GM23338 (cell line): ENCODE results near the gene TMEM117. TPM values are rescaled to one million over a fixed set of nuclear protein-coding genes. Genes with fewer than 3 reads are reported as not detected.
"Not testable (repeated sequence)": the region's sequence is repeated elsewhere in the genome, so short reads cannot be mapped to it uniquely, and the experiment has no call there.

Experiments used
- ATAC-seq: fragments of 200-7000 bp; cut with Tn5 transposase; 3 replicates; pipeline ENCODE4 v1.9.1; 2020
- DNase-seq: peaks from one replicate; pipeline ENCODE4 v3.0.0-alpha.2; 2015; ENCODE audit warnings: low spot score
- H2AFZ ChIP-seq: fragments of 200-600 bp; sonication (generic); 2 replicates; pipeline ENCODE4 v1.8.0; 2016; ENCODE audit warnings: antibody characterized with exemption, mild to moderate bottlenecking, moderate library complexity
- H3F3A ChIP-seq: fragments of 200-600 bp; sonication (generic); replicated peaks from 2 replicates; pipeline ENCODE4 v1.8.0; 2017; ENCODE audit warnings: antibody characterized with exemption, mixed run types, low read depth
- H3K27ac ChIP-seq: fragments of 200-600 bp; sonication (generic); 2 replicates; pipeline ENCODE4 v1.6.1; 2016; ENCODE audit warnings: low read depth
- H3K27me3 ChIP-seq: fragments of 200-600 bp; sonication (generic); 2 replicates; pipeline ENCODE4 v1.8.0; 2016; ENCODE audit warnings: mild to moderate bottlenecking, mixed run types, moderate library complexity; ENCODE audit not compliant: insufficient read depth
- H3K36me3 ChIP-seq: fragments of 200-600 bp; sonication (generic); 2 replicates; pipeline ENCODE4 v1.8.0; 2016; ENCODE audit warnings: mild to moderate bottlenecking; ENCODE audit not compliant: insufficient read depth
- H3K4me1 ChIP-seq: fragments of 200-600 bp; sonication (generic); 2 replicates; pipeline ENCODE4 v1.8.0; 2016; ENCODE audit warnings: mild to moderate bottlenecking, moderate library complexity; ENCODE audit not compliant: insufficient read depth
- H3K4me2 ChIP-seq: fragments of 200-600 bp; sonication (generic); 2 replicates; pipeline ENCODE4 v1.7.1; 2017; ENCODE audit warnings: mixed run types
- H3K4me3 ChIP-seq: fragments of 200-600 bp; sonication (generic); 2 replicates; pipeline ENCODE4 v1.6.1; 2016; ENCODE audit warnings: mixed run types
- H3K79me2 ChIP-seq: fragments of 200-600 bp; sonication (generic); replicated peaks from 2 replicates; pipeline ENCODE4 v1.8.0; 2017; ENCODE audit warnings: mild to moderate bottlenecking; ENCODE audit not compliant: insufficient read depth
- H3K9me2 ChIP-seq: fragments of 200-600 bp; sonication (generic); 2 replicates; pipeline ENCODE4 v1.8.0; 2017; ENCODE audit not compliant: insufficient read depth
- H4K20me1 ChIP-seq: fragments of 200-600 bp; sonication (generic); replicated peaks from 2 replicates; pipeline ENCODE4 v1.8.0; 2017; ENCODE audit warnings: mild to moderate bottlenecking; ENCODE audit not compliant: insufficient read depth
- H3K27ac Mint-ChIP-seq: 2 replicates; pipeline ENCODE4 v1.8.0; 2020; ENCODE audit warnings: inconsistent platforms, mild to moderate bottlenecking, moderate library complexity, mixed read lengths
- H3K27me3 Mint-ChIP-seq: 3 replicates; pipeline ENCODE4 v1.8.0; 2022; ENCODE audit warnings: low read depth, mild to moderate bottlenecking, moderate library complexity, mixed read lengths, inconsistent platforms; ENCODE audit not compliant: insufficient read depth, poor library complexity
- H3K36me3 Mint-ChIP-seq: 3 replicates; pipeline ENCODE4 v1.8.0; 2021; ENCODE audit warnings: low read depth, mild to moderate bottlenecking, inconsistent platforms, moderate library complexity, mixed read lengths
- H3K4me1 Mint-ChIP-seq: 3 replicates; pipeline ENCODE4 v1.8.0; 2020; ENCODE audit warnings: mild to moderate bottlenecking, inconsistent platforms, mixed read lengths
- H3K4me3 Mint-ChIP-seq: 3 replicates; pipeline ENCODE4 v1.8.0; 2021; ENCODE audit warnings: moderate library complexity, mild to moderate bottlenecking, inconsistent platforms, mixed read lengths
- H3K9me3 Mint-ChIP-seq: 3 replicates; pipeline ENCODE4 v1.8.0; 2020; ENCODE audit warnings: moderate library complexity, mild to moderate bottlenecking, inconsistent platforms, mixed read lengths
- CREB1 ChIP-seq: fragments of 250-450 bp; sonication (Bioruptor Pico); IDR thresholded peaks from 2 replicates; pipeline ENCODE4 v1.5.0; 2020; ENCODE audit warnings: low read depth, mild to moderate bottlenecking, moderate library complexity
- EZH2phosphoT487 ChIP-seq: fragments of 200-600 bp; sonication (generic); IDR thresholded peaks from one replicate; pipeline ENCODE4 v1.8.1; 2018; ENCODE audit warnings: antibody characterized with exemption; ENCODE audit not compliant: unreplicated experiment
- JUNB ChIP-seq: IDR thresholded peaks from one replicate; pipeline ENCODE4 v1.6.1; 2016; ENCODE audit warnings: antibody characterized with exemption; ENCODE audit not compliant: unreplicated experiment
- ZNF114 ChIP-seq: fragments of 250-450 bp; sonication (Bioruptor Pico); IDR thresholded peaks from 2 replicates; pipeline ENCODE4 v1.5.0; 2020; ENCODE audit warnings: mild to moderate bottlenecking, moderate library complexity
- ZNF331 ChIP-seq: fragments of 250-450 bp; sonication (Bioruptor Pico); IDR thresholded peaks from 2 replicates; pipeline ENCODE4 v1.5.0; 2020; ENCODE audit warnings: low read depth, mild to moderate bottlenecking, moderate library complexity
- polyA plus RNA-seq: library from polyadenylated mRNA; unstranded; fragments of >200 nt; fragmentation: Nextera tagmentation; extraction: Ambion mirVana; gene quantifications from 2 replicates; pipeline ENCODE4 v1.2.1, GENCODE V29; 2016
- total RNA-seq: library from RNA; depleted of rRNA; stranded (reverse); fragments of >200 nt; shearing (Covaris generic); gene quantifications from 2 replicates; pipeline ENCODE4 v1.2.3, GENCODE V29; 2014
- TF ChIP-seq, protein P1 (sequence below): IDR thresholded peaks from one replicate; pipeline ENCODE4 v1.6.1; 2018; ENCODE audit warnings: antibody characterized with exemption; ENCODE audit not compliant: unreplicated experiment
- TF ChIP-seq, protein P2 (sequence below): IDR thresholded peaks from 2 replicates; pipeline ENCODE4 v1.6.1; 2016; ENCODE audit warnings: antibody characterized with exemption

The TMEM117 gene
- total and polyA plus RNA-seq, 2 experiments from 2014 or later = 0.94 to 1.6 TPM

GRCh38 chr12:44026926-44027325 lies 191.0 kb downstream of the TMEM117 start:
- H3K27me3 Mint-ChIP-seq, H3K27ac ChIP-seq, H3K4me1 Mint-ChIP-seq, H3F3A ChIP-seq, H3K79me2 ChIP-seq, H2AFZ ChIP-seq, DNase-seq, H3K27me3 ChIP-seq, H3K27ac Mint-ChIP-seq, H3K4me3 Mint-ChIP-seq, H3K36me3 ChIP-seq, ATAC-seq, H4K20me1 ChIP-seq, H3K36me3 Mint-ChIP-seq, H3K9me2 ChIP-seq, H3K4me3 ChIP-seq, H3K4me2 ChIP-seq, H3K4me1 ChIP-seq: not testable (repeated sequence)
- peaks cover 12% of the 10 kb centered on the region; the same call in 2 of the 3 replicates for H3K9me3 Mint-ChIP-seq

DNA sequence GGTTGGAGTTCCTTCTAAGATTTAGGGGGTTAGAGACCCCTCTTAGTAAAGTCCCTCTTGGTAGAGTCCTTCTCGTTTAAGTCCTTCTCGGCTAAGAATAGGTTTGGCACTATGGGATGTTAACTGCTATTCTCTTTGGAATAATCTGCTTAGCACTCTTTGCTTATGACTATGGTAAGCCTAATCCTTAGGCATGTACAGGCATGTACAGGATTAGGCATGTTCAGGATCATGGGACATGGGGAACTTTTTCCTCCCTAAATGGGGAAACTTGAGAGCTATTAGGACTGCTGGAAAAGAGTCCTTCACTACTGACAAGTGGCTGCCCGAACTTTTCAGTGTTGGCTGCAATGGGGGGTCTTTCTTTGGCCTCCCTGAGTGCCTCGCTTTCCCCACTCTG lies 193.3 kb downstream of the TMEM117 start:
- no peaks in the 10 kb centered on the region for H3K36me3 ChIP-seq
- ATAC-seq (no peak), DNase-seq (no peak)
- no peak overlapping the region for H3K27ac ChIP-seq
- Mint-ChIP-seq H3K4me3 (no peak overlapping the region), H3K4me1 (no peaks in the 10 kb centered on the region), H3K36me3 (peaks cover 7% of the 10 kb centered on the region; the same call in 2 of the 3 replicates), H3K27me3 (no peaks in the 10 kb centered on the region), H3K27ac (no peak overlapping the region), H3K9me3 (peaks cover 20% of the 10 kb centered on the region; the same call in 2 of the 3 replicates)
- TF ChIP-seq, protein P1, sequence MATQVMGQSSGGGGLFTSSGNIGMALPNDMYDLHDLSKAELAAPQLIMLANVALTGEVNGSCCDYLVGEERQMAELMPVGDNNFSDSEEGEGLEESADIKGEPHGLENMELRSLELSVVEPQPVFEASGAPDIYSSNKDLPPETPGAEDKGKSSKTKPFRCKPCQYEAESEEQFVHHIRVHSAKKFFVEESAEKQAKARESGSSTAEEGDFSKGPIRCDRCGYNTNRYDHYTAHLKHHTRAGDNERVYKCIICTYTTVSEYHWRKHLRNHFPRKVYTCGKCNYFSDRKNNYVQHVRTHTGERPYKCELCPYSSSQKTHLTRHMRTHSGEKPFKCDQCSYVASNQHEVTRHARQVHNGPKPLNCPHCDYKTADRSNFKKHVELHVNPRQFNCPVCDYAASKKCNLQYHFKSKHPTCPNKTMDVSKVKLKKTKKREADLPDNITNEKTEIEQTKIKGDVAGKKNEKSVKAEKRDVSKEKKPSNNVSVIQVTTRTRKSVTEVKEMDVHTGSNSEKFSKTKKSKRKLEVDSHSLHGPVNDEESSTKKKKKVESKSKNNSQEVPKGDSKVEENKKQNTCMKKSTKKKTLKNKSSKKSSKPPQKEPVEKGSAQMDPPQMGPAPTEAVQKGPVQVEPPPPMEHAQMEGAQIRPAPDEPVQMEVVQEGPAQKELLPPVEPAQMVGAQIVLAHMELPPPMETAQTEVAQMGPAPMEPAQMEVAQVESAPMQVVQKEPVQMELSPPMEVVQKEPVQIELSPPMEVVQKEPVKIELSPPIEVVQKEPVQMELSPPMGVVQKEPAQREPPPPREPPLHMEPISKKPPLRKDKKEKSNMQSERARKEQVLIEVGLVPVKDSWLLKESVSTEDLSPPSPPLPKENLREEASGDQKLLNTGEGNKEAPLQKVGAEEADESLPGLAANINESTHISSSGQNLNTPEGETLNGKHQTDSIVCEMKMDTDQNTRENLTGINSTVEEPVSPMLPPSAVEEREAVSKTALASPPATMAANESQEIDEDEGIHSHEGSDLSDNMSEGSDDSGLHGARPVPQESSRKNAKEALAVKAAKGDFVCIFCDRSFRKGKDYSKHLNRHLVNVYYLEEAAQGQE = no peak
- TF ChIP-seq CREB1 (CRISPR knock-in tag) (no peak), ZNF331 (no peak), EZH2phosphoT487 (no peak), JUNB (no peak), ZNF114 (CRISPR knock-in tag) (no peak)
- TF ChIP-seq, protein P2, sequence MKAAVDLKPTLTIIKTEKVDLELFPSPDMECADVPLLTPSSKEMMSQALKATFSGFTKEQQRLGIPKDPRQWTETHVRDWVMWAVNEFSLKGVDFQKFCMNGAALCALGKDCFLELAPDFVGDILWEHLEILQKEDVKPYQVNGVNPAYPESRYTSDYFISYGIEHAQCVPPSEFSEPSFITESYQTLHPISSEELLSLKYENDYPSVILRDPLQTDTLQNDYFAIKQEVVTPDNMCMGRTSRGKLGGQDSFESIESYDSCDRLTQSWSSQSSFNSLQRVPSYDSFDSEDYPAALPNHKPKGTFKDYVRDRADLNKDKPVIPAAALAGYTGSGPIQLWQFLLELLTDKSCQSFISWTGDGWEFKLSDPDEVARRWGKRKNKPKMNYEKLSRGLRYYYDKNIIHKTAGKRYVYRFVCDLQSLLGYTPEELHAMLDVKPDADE = no peak
- no peak overlapping the region for H3K4me3 ChIP-seq
- H3F3A ChIP-seq = no peaks in the 10 kb centered on the region
- H3K4me1 ChIP-seq = no peaks in the 10 kb centered on the region
- H4K20me1 ChIP-seq = no peaks in the 10 kb centered on the region
- no peaks in the 10 kb centered on the region for H3K79me2 ChIP-seq
- no peak overlapping the region for H3K4me2 ChIP-seq
- no peak overlapping the region for H2AFZ ChIP-seq
- H3K27me3 ChIP-seq = no peaks in the 10 kb centered on the region
- H3K9me2 ChIP-seq = peaks cover 5% of the 10 kb centered on the region
